ENCODE data around the gene LTBR.

GRCh38 chr12:6367065-6367968 is 16.6 kb upstream of the LTBR start:
- TF ChIP-seq POLR2AphosphoS5 (IDR thresholded peaks at IDR 0.05; ENCODE audit: low read depth, low read length), result no peak
- TF ChIP-seq TAF1 (IDR thresholded peaks at IDR 0.05; ENCODE audit: borderline replicate concordance, insufficient read depth, low read length), result no peak
- TF ChIP-seq REST (IDR thresholded peaks at IDR 0.05; ENCODE audit: insufficient read depth in 1 of 2, low read depth in 2 of 2, low read length in 2 of 2), result no peak
- TF ChIP-seq SIN3A (IDR thresholded peaks at IDR 0.05; ENCODE audit: borderline replicate concordance, insufficient read depth, low read length), result no peak

Data from PFSK-1 (cell line).